Myocyte (in vitro differentiated cells): ENCODE measurements around the gene PLIN1. TPM values are rescaled to one million over a fixed set of nuclear protein-coding genes. Genes with fewer than 3 reads are reported as not detected.

ENCODE experiments used
- DNase-seq: peaks from one replicate; pipeline ENCODE4 v3.0.0-alpha.2; 2012; ENCODE audit warnings: low read depth
- total RNA-seq: library from RNA; depleted of rRNA; stranded (reverse); fragments of >200 nt; gene quantifications from 2 replicates; pipeline ENCODE4 v1.2.3, GENCODE V29; 2014

The PLIN1 gene
- total RNA-seq, 1 donor from 2014 or later, result 0.05 TPM

DNA sequence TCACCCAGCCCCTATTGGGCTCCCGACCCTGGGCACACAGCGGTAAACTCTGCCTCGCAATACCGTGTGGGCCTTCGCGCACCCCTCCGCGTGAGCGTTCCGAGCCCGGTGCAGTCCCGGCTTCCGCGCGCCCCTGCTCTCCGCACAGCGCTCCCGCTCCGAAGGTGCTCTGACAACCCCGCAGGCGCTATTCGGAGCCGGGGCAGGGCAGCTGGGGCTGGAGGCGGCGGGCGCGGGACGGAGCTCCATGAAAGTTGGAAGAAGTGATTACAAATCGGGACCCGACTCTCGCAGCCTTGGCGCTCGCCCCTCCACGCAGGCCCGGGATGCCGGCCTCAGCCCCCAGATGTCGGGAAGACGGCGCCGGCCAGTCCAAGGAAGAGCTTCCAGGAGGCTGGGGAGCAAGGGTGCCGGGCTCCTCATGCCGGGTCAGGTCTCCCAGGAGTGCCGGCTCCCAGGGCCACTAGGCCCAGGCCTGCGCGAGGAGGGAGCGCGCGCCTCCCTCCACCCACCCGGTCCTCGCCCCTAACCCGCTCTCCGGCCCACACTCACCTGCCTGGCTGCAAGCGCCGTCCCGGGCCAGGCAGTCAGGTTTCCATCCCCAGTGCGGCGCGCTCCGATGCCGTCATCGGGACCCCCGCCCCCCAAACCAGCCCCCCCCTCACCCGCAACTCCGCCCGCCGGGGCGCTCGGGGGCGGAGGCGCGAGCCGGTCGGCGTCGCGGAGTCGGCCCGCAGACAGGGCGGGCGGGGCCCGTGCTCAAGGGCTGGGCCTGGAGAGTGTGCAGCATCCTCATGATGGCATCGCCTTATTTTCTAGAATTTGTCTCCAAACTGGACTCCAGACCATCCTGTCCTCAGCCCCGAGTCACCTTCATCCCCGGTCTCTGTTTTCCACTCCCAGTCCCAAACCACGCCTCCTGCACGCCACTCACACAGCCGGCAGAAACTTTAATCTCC lies 24.0 kb downstream of the PLIN1 start, which contains the start of gene KIF7:
Gene KIF7, minus strand, starts transcription at position 621 of the 959 bp plus-strand sequence. CDS start 2,537 bp downstream, outside the sequence.
- peak; percentile 46 for DNase-seq

DNA sequence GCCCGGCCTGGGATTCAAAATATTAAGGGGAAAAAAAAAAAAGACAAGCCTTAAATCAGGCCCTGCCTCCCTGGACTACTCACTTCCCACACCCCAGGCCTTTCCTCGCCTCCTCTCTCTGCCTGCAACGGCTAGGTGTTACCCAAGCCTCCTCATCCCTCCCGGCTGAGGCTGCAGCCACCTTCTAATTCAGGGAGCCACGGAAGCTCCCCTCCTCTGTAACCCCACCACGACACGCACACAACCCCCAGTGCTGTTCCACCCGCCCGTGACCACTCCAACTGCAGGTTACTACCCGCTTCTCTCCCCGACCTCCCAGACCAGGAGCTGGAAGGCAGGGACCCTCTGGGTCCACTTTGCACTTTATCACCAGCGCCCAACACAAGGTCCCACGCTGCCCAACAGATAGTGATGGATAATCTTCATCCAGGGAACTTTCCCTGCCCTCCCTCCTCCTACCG lies 24.8 kb downstream of the PLIN1 start:
- no peak for DNase-seq

DNA sequence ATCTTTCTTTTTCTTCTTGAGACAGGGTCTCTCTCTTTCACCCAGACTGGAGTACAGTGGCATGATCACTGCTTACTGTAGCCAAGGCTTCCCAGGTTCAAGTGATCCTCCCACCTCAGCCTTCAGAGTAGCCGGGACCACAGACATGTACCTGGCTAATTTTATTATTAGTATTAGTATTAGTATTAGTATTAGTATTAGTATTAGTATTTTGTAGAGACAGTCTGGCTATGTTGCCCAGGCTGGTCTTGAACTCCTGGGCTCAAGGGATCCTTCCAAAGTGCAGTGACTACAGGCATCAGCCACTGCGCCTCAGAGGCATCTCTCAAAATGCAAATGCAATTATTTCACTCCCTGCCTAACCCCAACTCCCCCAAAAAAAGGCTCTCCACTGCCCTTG lies 25.6 kb downstream of the PLIN1 start:
- DNase-seq, result no peak

DNA sequence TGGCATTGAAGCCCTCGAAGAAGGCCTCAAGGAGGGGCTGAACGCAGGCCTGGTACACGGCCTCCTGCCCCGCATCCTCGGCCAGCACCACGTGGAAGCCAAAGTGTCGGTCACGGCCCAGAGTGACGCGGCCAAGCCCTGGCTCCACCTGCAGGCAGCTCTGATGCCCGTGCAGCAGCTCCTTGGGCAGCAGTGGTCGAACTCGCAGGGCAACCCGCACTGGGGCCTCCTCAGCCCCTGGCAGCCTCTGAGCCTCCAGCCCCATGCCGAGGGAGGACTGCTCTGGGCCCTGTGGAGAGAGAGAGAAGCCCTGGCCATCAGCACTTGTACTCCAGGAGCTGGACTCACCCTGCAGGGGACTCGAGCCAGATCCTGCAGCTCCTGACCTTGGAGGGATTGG lies 26.5 kb downstream of the PLIN1 start:
- DNase-seq, result no peak

DNA sequence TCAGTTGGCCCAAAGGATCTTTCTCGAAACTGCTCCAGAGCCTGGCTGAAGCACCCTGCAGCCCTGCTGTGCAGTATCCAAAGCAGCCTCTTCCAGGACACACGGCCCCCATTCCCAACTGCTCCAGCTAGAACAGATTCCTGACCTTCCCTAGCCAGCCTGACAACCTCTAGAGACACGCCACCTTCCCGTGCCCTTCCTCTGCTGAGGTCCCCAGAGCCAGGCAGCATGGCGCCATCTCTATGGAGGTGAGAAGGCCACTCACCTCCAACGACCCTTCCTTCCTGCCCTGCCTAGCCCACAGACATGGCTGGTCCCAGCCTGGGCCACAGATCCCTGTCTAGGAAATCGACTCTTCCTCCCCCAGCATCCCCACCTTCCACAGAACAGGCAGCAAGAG lies 27.0 kb downstream of the PLIN1 start:
- no peak for DNase-seq

DNA sequence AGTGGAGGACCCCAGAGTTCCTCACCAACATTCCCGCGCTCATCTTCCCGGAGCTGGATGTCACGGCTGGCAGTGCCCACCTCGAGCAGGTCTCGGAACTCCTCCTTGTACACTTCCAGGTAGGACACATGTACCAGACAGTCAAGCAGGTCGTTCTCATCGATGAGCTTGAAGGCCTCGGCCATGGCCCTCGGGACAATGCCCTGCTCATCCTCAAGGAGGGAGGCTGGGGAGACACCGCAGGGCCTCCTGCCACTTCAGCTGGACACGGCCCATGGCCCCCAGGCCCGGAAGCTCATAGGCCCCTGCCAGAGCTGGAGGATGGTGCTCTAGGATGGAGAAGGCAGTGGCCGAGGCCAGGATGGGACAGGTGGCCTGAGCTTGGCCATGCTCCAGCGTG lies 29.5 kb downstream of the PLIN1 start:
- no peak for DNase-seq

DNA sequence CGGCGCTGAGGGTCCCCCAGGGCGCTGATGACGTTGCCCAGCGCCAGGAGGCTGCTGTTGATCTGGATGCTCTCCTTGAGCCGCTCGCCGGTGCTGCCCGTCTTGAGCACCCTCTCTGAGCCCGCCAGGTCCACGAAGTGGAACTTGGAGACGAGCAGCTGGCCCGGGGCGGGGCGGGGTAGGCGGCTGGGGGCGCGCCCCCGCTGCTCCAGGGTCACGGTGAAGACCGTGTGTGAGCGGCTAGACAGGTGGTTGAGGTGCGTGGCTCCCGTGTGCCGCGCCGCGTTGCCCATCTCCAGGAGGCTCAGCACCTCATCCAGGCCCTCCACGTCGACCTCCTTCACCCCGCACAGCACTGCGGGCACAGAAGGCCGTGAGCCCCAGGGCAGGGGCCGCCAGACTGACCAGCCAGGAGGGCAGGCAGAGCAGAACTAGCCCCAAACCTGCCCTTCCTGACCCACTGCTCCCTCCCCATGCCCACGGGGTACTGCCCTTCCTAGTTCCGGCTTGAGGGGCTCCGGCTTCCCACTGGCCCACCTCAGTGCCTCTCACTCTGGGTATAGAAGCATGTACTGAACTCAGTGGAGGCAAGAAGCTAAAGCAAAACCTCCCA lies 30.0 kb downstream of the PLIN1 start:
- no peak for DNase-seq

DNA sequence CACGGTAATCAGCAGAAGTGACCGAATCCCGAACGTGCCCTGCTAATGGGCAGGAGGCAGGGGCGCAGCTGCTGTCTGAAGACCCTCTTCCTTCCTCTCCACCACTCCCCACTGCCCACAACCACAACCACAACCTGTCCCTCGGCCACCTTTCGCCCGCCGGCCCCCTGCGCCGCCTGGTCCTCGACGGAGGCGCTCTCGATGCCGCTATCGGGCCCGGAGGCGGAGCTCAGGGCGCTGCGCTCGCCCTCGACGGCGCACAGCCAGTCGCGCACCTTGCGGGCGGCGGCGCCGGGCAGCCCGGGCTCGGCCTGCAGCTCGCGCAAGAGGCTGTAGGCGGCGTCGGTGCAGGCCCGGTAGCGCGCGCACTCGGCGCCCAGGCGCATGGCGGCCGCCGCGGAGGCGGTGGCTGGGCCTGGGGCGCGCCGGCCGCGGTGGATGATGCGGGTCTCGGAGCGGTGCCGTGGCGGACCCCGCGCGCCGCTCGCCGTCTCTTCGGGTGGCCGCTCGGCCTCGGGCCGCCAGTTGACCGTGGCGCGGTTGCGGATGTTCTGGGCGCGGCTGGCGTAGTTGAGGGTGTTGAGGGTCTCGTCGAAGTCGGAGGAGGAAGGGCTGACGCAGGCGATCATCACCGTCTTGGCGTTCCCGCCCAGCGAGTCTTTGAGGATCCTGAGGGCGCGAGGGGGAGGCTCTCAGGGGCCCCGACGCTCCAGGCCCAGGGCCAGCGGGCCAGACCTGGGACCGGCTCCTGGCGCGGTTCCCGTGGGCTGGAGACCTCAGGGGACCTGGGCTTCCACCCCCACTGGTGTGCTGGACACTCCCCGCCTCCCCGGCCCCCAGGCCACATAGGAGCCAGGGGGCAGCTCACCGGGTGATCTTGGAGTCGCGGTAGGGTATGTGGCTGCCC lies 30.8 kb downstream of the PLIN1 start:
- DNase-seq, result no peak

DNA sequence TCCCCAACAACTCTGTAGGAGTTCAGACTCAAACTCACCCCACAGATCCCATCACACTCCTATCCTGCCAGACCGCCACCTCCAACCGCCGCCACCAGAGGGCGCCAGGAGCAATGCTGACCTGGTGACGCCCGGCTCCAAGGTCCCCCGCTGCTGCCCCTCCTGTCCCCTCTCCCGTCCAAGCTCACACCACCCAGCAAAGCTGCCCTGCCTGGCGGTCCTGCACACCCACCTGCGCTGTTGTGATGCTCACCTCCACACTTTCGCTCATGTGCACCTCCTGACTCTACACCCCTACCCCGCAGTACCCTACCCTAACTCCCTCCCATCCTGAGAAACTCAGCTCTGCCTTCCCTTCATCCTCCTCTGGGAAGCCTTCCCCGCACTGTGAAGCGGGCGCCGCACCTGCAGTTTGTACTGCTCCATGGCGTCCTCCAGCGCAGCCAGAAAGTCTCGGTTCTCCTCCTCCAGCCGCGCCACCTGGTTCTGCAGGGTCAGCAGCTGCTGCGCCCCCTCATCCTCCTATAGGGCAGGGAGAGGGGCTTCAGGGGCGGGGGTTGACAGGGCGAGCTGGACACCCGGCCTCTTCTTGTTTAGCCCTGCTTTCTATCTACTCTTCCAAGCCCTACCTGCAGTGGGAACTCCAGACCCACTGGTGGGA lies 31.8 kb downstream of the PLIN1 start:
- peak; percentile 66 for DNase-seq

DNA sequence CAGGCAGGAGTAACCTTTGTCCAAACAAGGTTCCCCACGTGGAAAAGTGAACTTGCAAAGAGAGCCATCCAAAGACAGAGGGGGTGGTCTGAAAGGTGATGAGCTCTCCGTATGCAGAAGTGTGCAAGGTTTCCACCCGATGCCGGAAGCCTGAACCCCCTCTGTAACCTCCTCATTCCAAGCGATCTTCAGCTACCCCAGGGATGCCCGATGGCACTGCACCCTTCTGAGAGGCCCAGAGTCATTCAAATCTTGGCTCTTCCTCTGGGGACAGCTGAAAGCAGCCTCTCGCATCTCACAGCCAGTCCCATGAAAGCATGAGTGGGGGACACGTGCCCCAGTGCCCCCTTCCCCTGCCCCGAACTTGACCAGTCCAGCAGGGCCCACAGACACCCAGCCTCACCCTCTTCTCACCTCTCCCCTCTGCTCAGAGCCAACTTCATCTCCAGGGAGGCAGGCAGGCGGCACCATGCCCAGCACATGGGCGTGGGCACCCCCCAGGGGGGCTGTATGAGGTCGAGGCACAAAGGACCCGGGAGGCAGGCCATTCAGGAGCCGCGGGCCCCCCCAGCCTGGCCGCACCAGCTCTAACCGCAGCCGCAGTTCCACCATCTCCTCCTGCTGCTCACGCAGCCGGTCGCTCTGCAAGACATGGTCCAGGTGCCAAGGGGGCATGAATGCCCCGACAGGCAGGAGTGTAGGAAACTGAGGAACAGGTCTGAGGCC lies 32.6 kb downstream of the PLIN1 start:
- no peak for DNase-seq

DNA sequence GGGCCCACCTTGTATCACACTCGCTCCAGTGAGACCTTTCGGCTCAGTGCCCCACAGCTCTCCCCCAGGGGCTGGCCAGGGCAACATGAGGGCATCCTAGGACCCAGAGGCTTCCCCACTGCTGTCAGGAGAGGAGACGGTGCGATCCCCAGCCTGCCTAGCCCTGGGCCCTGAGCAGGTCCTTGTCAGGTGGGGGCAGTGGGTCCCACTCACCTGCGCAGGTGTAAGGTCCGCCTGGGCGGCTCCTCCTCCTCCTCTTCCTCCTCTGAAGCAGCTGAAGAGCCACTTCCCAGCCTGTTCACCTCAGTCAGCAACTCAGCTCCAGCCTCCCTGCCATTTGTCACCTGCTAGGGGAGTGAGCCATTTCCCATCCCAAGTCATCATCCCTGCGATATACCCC lies 33.5 kb downstream of the PLIN1 start:
- no peak for DNase-seq

DNA sequence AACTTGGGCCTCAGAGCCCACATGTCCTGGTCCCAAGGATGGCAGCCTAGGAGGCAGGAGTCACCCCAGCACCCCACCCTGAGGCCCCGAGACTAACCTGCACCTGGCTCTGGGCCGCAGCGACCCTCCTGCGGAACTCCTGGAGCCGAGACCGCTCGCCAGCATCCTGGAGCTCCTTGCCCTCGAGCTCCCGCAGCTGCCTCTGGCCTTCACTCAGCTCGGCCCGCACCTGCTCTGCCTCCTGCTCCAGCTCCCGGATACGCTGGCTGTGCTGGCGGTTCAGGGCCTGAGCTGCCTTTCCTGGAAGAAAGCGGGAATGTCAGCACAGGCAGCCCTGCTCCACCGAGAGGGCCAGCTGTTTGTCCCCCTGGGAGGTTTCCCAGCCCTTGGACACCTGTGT lies 37.1 kb downstream of the PLIN1 start:
- DNase-seq, result peak; percentile 17

DNA sequence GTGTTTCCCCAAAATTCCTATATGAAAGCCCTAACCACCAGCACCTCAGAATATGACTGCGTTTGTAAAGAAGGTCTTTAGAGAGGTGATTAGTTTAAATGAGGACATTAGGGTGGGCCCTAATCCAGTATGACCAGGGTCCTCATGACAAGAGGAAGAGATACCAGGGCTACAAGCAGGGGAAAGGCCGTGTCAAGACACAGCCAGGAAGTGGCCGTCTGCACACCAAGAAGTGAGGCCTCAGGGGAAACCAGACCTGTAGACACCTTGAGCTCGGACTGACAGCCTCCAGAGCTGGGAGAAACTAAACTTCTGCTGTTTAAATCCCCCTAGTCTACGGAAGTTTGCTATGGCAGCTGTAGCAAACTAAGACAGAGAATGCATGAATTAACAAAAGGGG lies 38.1 kb downstream of the PLIN1 start:
- DNase-seq, result no peak

DNA sequence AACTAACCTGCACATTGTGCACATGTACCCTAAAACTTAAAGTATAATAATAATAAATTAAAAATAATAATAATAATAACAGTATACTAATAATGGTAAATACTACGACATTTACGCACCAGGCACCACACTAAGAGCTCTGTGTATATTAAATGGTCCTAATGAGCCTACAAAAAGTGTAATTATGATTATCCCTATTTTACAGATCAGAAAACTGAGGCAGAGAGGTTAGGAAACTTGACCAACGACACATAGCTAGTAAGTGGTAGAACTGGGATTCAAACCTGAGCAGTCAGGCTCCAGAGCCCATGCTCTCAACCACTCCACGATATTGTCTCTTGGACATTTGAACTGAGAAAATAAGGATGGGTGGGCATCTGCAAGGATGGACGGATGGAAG lies 38.9 kb downstream of the PLIN1 start:
- DNase-seq, result no peak

DNA sequence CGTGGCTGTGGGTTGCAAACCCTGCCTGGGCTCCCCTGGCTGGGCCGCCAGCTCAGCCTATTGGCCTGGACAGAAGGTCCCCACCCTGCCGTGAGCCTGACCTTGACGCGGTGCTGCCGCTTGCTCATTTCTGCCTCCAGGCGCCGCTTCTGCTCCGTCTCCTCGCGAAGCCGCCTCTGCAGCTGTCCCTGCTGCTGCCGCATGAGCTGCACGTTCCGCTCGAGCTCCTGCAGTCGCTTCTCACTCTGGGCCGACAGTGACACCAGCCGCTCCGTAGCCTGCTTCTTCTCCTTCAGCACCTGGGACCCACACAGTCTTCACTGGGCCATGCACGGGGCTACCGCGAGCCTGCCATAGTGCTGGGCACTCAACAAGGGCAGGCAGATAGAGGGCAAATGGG lies 45.6 kb downstream of the PLIN1 start:
- no peak for DNase-seq

DNA sequence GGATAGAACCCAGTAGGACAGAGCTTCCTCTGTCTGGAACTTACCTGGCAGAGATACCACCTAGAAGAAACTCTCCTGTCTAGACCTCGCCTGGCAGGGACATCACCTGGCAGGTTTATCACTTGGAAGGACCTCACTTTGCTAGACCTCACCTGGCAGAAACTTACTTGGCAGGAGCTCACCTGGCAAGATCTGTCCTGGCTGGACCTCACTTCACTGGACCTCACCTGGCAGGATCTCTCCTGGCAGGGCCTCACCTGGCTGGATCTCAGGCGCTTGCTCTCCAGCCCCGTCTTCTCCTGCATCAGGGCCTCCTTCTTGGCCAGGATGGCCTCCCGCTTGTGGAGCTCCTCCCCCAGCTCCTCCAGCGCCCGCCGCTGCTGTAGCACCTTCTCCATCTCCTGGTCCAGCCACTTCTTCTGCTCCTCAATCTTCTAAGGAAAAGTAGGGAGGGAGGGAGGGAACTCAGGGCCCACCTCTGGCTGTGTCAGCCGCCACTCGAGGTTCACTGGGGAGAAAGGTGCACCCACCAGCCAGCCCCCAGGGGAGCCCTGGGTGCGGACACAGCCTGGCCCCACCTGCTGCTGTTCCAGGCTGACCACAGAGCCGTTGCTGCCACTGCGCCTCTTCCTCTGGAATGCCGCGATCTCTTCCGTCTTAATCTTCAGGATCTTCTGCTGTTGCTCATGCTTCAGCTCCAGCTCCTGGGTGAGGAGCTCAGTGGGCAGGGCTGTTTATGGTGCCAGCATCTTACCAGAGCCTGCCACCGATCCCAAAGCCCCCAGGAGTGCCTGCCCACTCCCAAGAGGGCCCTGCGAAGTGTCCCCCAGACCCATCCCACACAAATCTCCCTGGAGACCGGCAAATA lies 46.4 kb downstream of the PLIN1 start:
- no peak for DNase-seq

DNA sequence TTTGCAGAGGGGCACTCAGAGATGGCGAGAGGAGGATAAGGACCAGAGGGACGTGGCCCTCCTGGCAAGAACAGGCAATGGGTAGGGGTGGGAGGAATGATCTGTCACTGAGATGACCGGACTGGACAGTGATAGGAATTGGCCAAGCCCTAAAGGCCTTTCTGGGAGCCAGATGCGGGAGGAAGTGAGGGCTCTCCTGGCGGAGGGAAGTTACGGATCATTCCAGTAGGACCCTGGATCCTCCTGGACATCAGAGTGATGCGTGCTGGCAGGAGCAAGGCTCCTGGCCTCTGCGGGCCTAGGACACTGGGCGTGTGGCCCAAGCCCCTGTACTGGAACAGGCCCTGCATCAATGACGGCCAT lies 47.3 kb downstream of the PLIN1 start:
- no peak for DNase-seq

DNA sequence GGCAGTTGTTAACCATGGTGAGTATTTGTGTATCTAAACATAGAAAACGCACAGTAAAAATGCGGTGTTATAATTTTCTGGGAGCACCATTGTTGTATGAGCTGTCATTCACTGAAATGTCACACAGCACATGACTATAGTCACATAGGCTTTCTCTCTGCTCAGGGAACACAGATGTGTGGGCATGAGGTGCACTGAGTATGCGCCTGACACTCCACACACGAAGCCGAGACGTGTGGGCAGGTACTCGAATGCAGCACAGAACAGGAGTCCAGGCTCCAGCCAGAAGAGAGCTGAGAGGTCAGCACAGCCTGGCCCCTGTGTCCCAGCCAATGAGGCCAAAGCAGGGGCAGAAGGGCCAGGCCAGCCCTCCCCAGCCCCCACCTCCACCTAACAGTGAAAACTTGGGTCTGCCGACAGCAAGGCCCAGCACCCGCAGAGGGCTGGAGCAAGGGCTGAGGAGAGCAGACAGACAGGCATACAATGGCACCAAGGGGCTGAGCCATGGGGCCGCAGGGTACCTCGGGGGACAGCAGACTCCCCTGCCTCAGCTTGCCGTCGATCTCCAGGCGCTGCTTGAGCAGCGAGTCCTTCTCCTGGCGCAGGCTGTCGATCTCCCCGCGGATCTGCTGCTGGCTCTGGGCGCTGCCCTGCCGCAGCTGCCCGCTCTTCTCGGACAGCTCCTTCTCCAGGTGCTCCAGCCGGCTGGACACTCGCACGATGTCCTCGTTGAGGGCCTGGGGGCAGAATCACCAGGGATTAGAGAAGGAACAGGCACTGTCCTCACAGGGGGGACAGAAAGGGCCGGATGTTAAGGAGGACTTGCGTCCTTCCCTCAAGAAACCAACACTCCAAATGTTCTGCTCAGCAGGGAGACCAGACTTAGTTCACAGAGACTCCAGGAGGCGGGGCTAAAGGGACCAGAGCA lies 47.9 kb downstream of the PLIN1 start:
- DNase-seq, result no peak
